Type B pancreatic cell (in vitro differentiated cells): Measurements from ENCODE around the gene CNTN3. TPM values are rescaled to one million over a fixed set of nuclear protein-coding genes. Genes with fewer than 3 reads are reported as not detected.

Experiments used
- DNase-seq: peaks from one replicate; pipeline ENCODE4 v3.0.0; 2021; ENCODE audit warnings: mixed read lengths; ENCODE audit not compliant: unreplicated experiment; ENCODE audit errors: extremely low spot score
- H3K27ac Mint-ChIP-seq: 2 replicates; pipeline ENCODE4 v1.8.0; 2021; ENCODE audit warnings: mild to moderate bottlenecking, mixed read lengths
- H3K27me3 Mint-ChIP-seq: 2 replicates; pipeline ENCODE4 v1.8.0; 2021; ENCODE audit warnings: mixed read lengths
- H3K36me3 Mint-ChIP-seq: 2 replicates; pipeline ENCODE4 v1.8.0; 2021; ENCODE audit warnings: mixed read lengths
- H3K4me1 Mint-ChIP-seq: one replicate; pipeline ENCODE4 v1.8.0; 2021; ENCODE audit warnings: mixed read lengths; ENCODE audit not compliant: unreplicated experiment
- H3K4me3 Mint-ChIP-seq: 2 replicates; pipeline ENCODE4 v1.8.0; 2021; ENCODE audit warnings: mild to moderate bottlenecking, mixed read lengths
- H3K9me3 Mint-ChIP-seq: 2 replicates; pipeline ENCODE4 v1.8.0; 2021; ENCODE audit warnings: mixed read lengths
- total RNA-seq: library from RNA; stranded (reverse); gene quantifications from 2 replicates; pipeline ENCODE4 v1.2.1, GENCODE V29; 2021; ENCODE audit warnings: low replicate concordance
- TF ChIP-seq, protein P1 (sequence below): fragments of 200-600 bp; sonication (generic); conservative IDR thresholded peaks from 2 replicates; pipeline ENCODE4 v1.5.0; 2021; ENCODE audit warnings: antibody characterized with exemption, mild to moderate bottlenecking

Gene CNTN3
- total RNA-seq, 1 donor from 2014 or later, result 7.7 TPM

GRCh38 chr3:74624301-74624700, 9.8 kb upstream of the CNTN3 start:
- no peak overlapping the region for H3K27ac Mint-ChIP-seq
- peaks cover 5% of the 10 kb centered on the region for H3K4me1 Mint-ChIP-seq
- no peak overlapping the region for H3K4me3 Mint-ChIP-seq
- H3K27me3 Mint-ChIP-seq, result peaks cover 9% of the 10 kb centered on the region
- no peaks in the 10 kb centered on the region for H3K9me3 Mint-ChIP-seq
- TF ChIP-seq, protein P1, sequence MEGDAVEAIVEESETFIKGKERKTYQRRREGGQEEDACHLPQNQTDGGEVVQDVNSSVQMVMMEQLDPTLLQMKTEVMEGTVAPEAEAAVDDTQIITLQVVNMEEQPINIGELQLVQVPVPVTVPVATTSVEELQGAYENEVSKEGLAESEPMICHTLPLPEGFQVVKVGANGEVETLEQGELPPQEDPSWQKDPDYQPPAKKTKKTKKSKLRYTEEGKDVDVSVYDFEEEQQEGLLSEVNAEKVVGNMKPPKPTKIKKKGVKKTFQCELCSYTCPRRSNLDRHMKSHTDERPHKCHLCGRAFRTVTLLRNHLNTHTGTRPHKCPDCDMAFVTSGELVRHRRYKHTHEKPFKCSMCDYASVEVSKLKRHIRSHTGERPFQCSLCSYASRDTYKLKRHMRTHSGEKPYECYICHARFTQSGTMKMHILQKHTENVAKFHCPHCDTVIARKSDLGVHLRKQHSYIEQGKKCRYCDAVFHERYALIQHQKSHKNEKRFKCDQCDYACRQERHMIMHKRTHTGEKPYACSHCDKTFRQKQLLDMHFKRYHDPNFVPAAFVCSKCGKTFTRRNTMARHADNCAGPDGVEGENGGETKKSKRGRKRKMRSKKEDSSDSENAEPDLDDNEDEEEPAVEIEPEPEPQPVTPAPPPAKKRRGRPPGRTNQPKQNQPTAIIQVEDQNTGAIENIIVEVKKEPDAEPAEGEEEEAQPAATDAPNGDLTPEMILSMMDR, result no peak
- no peaks in the 10 kb centered on the region for H3K36me3 Mint-ChIP-seq
- no peak for DNase-seq

DNA sequence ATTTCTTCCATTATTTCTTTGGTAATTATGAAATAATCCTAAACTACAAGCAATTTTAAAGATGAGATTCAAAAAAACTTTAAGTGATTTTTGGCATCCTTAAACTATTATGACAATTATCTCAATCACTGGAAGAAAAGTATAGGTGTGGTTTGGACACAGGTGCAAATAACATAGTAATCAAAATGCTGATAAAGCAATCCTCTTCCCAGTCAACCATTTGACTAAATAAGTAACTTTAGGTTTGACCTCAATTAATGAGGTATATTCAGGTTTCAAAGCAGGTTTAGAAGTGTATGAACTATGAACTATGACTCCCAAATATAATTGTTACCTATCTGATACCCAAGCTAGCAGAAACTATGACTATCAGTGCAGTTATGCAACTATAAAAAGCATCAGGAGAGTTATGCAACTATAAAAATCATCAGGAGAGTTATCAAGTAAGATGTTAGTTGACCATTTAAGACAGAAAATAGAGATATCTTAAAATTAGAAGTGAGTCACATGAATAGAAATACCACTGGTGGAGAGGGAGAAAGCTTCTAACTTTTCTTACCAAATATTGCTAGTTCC, 8.9 kb upstream of the CNTN3 start:
- Mint-ChIP-seq H3K4me1 (peaks cover 5% of the 10 kb centered on the region), H3K36me3 (no peaks in the 10 kb centered on the region), H3K4me3 (no peak overlapping the region), H3K9me3 (no peaks in the 10 kb centered on the region), H3K27ac (no peak overlapping the region), H3K27me3 (peaks cover 14% of the 10 kb centered on the region)
- no peak for DNase-seq
- TF ChIP-seq, protein P1, result no peak

DNA sequence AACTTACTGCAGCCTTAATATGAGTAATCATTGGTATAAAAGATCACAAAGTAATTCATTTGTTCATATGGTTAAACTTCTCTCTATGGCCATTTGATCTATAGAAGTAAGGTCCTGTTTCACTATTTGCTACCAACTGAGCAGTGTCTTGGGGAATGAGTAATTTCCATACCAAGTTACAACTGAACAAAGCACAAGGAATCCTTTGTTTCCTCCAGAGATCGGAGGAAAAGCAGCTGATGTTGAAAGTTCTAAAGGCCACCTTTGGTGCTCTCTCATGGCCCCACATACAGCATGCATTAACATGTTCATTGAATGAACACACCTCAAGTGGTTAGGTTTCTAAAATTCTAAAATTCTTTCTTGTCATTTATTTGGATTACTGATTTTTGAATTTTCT, 7.1 kb upstream of the CNTN3 start:
- Mint-ChIP-seq H3K4me3 (no peak overlapping the region), H3K27me3 (peaks cover 28% of the 10 kb centered on the region), H3K36me3 (no peaks in the 10 kb centered on the region), H3K27ac (no peak overlapping the region), H3K9me3 (no peaks in the 10 kb centered on the region), H3K4me1 (peaks cover 5% of the 10 kb centered on the region)
- TF ChIP-seq, protein P1, result no peak
- no peak for DNase-seq

DNA sequence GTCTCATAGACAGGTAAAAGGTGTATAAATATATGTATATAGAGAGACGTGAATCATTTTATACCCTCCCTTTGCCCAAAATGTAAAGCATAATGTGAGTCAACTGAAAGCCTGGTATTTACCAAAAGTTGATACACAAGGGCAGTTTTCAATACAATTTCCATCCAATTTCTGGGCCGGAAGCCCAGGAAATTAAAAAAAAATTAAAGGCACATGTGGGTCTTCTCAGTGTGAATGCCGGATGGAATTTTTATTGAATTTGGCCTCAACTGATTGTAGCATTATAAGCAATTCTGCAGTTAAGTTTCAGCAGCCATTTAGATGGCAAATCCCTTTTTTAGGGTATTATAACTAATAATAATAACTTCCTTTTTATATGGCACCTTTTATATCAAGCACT, 3.3 kb upstream of the CNTN3 start:
- Mint-ChIP-seq H3K36me3 (no peaks in the 10 kb centered on the region), H3K4me1 (peaks cover 6% of the 10 kb centered on the region), H3K4me3 (no peak overlapping the region), H3K27me3 (peaks cover 56% of the 10 kb centered on the region), H3K9me3 (no peaks in the 10 kb centered on the region), H3K27ac (no peak overlapping the region)
- DNase-seq, result no peak
- TF ChIP-seq, protein P1, result no peak

DNA sequence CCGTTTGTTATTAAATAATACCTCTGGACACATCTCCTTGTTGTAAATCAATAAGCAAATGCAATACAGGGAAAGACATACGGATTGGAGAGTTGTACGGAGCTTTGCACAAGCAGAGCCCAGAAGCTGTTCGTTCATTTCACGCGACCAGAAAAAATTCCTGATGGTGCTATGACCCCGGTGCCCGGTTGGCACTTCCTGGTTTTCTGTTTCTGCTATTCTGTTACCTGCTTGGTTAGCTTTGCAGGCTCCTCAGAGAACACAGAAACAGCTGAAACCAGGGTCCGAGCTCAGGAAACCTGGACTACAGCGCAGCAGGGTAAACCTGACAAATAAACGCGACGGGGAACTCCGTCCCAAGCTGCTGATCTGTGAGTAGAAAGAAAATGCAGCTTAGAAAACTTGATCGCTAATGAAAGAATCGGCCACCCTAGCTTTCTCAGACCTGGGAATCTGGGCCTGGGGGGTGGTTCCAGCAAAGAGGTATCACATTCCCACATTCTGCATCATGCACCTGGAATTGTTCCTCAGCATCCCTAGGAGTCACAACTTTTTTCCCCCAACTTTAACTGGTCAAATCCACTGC, 845 bp downstream of the CNTN3 start:
- H3K27me3 Mint-ChIP-seq, result peaks cover 83% of the 10 kb centered on the region
- H3K36me3 Mint-ChIP-seq, result no peaks in the 10 kb centered on the region
- TF ChIP-seq, protein P1, result no peak
- no peak for DNase-seq
- peaks cover 4% of the 10 kb centered on the region for H3K4me1 Mint-ChIP-seq
- peak overlapping the region; percentile 80 for H3K4me3 Mint-ChIP-seq
- no peak overlapping the region for H3K27ac Mint-ChIP-seq
- no peaks in the 10 kb centered on the region for H3K9me3 Mint-ChIP-seq
